A549 (cell line): ENCODE data around the gene ABHD5. TPM values are rescaled to one million over a fixed set of nuclear protein-coding genes. Genes with fewer than 3 reads are reported as not detected.

ENCODE experiments used
- ATAC-seq, 2 experiments: fragments of 200-7000 bp in 1 of 2; fragments of >200 bp in 1 of 2; cut with Nextera tagmentation in 1 of 2; cut with Tn5 transposase in 1 of 2; 3 replicates each; pipeline versions ENCODE4 v1.8.0 to v1.9.1; 2018 to 2020; ENCODE audit warnings: mild to moderate bottlenecking in 1 of 2, moderate library complexity in 1 of 2
- CTCF ChIA-PET: fragments of 300-600 bp; sonication (Branson Sonifier 250); formaldehyde crosslinking; extraction: SDS; loops from one replicate; lab custom pipeline; 2021; ENCODE audit warnings: antibody characterized with exemption, inconsistent platforms; lab: Yijun Ruan, JAX
- POLR2A ChIA-PET: fragments of 350-600 bp; formaldehyde crosslinking; extraction: SDS; loops from one replicate; lab custom pipeline; 2021; ENCODE audit warnings: antibody characterized with exemption, inconsistent platforms; lab: Yijun Ruan, JAX
- DNase-seq, 2 experiments: peaks; one replicate each; pipeline versions ENCODE4 v3.0.0 to v3.0.0-alpha.2; 2011 to 2016; ENCODE audit warnings: low read depth in 1 of 2, low spot score in 1 of 2
- FAIRE-seq: peaks from 2 replicates; lab custom pipeline; 2011; peaks lifted over from hg19 to GRCh38; lab: Jason Lieb, UNC
- H3K27ac ChIP-seq, 2 experiments: fragments of >200 bp; sonication (Bioruptor Twin); formaldehyde crosslinking; 3 replicates each; pipeline ENCODE4 v1.5.1; 2016 to 2017
- H3K4me1 ChIP-seq: fragments of >200 bp; sonication (Bioruptor Twin); formaldehyde crosslinking; 3 replicates; pipeline ENCODE4 v1.6.1; 2016
- H3K4me2 ChIP-seq: fragments of >200 bp; sonication (Bioruptor Twin); formaldehyde crosslinking; 3 replicates; pipeline ENCODE4 v1.6.1; 2016
- H3K4me3 ChIP-seq: fragments of >200 bp; sonication (Bioruptor Twin); formaldehyde crosslinking; 3 replicates; pipeline ENCODE4 v1.5.1; 2016
- H3K9me3 ChIP-seq: fragments of >200 bp; sonication (Bioruptor Twin); formaldehyde crosslinking; 3 replicates; pipeline ENCODE4 v1.6.1; 2016
- CBX2 ChIP-seq: fragments of 200-600 bp; sonication (generic); IDR thresholded peaks from 2 replicates; pipeline ENCODE4 v1.6.1; 2016; ENCODE audit warnings: low read depth, mild to moderate bottlenecking, borderline replicate concordance
- E2F6 ChIP-seq: IDR thresholded peaks from 2 replicates; pipeline ENCODE4 v1.6.1; 2012; ENCODE audit warnings: low read depth, borderline replicate concordance
- EHMT2 ChIP-seq: fragments of 200-600 bp; sonication (generic); IDR thresholded peaks from 2 replicates; pipeline ENCODE4 v1.6.1; 2016; ENCODE audit warnings: antibody characterized with exemption, low read depth, mild to moderate bottlenecking, moderate library complexity
- EP300 ChIP-seq, 2 experiments: fragments of >200 bp; sonication (Bioruptor Twin); formaldehyde crosslinking; IDR thresholded peaks; 2 replicates in 1 of 2; 3 replicates in 1 of 2; pipeline ENCODE4 v1.6.1; 2016 to 2017
- FOSL2 ChIP-seq, 2 experiments: fragments of 450-650 bp in 1 of 2; fragments of >200 bp in 1 of 2; sonication (Bioruptor Twin) in 1 of 2; formaldehyde crosslinking; IDR thresholded peaks; 2 replicates each; pipeline versions ENCODE4 v1.5.0 to v1.6.1; 2016 to 2020; ENCODE audit warnings: mild to moderate bottlenecking in 1 of 2, moderate library complexity in 1 of 2
- GATA3 ChIP-seq: IDR thresholded peaks from 2 replicates; pipeline ENCODE4 v1.6.1; 2012; ENCODE audit warnings: borderline replicate concordance
- HDAC2 ChIP-seq: fragments of 200-600 bp; sonication (generic); IDR thresholded peaks from 2 replicates; pipeline ENCODE4 v1.6.1; 2016
- HEYL ChIP-seq: fragments of 250-450 bp; sonication (Bioruptor Pico); IDR thresholded peaks from 2 replicates; pipeline ENCODE4 v1.8.0; 2021; ENCODE audit warnings: mild to moderate bottlenecking, moderate library complexity
- HOXA7 ChIP-seq: fragments of 250-450 bp; sonication (Bioruptor Pico); IDR thresholded peaks from 2 replicates; pipeline ENCODE4 v1.5.0; 2020; ENCODE audit warnings: mild to moderate bottlenecking, moderate library complexity
- HOXB13 ChIP-seq: fragments of 250-450 bp; sonication (Bioruptor Pico); IDR thresholded peaks from 2 replicates; pipeline ENCODE4 v1.5.0; 2020; ENCODE audit warnings: low read depth, mild to moderate bottlenecking, moderate library complexity
- JUNB ChIP-seq: fragments of >200 bp; sonication (Bioruptor Twin); formaldehyde crosslinking; IDR thresholded peaks from 2 replicates; pipeline ENCODE4 v1.6.1; 2016
- MYC ChIP-seq: IDR thresholded peaks from 2 replicates; pipeline ENCODE4 v1.6.1; 2012; ENCODE audit warnings: mild to moderate bottlenecking, inconsistent platforms, low read length, improper control_type of control experiment, borderline replicate concordance
- PBX3 ChIP-seq: IDR thresholded peaks from 2 replicates; pipeline ENCODE4 v1.6.1; 2012
- RAD21 ChIP-seq, 2 experiments: fragments of >200 bp in 1 of 2; sonication (Bioruptor Twin) in 1 of 2; formaldehyde crosslinking in 1 of 2; IDR thresholded peaks in 1 of 2; conservative IDR thresholded peaks in 1 of 2; 2 replicates in 1 of 2; 3 replicates in 1 of 2; pipeline ENCODE4 v1.6.1; 2012 to 2018; ENCODE audit warnings: inconsistent platforms in 1 of 2
- RCOR1 ChIP-seq: fragments of 150-350 bp; IDR thresholded peaks from 2 replicates; pipeline ENCODE4 v1.6.1; 2014; ENCODE audit warnings: antibody characterized with exemption, low read length, low read depth
- RNF2 ChIP-seq: fragments of 200-600 bp; sonication (generic); IDR thresholded peaks from 2 replicates; pipeline ENCODE4 v1.6.1; 2016; ENCODE audit warnings: low read depth, mild to moderate bottlenecking, antibody characterized with exemption, moderate library complexity, borderline replicate concordance
- SMC3 ChIP-seq: fragments of >200 bp; sonication (Bioruptor Twin); formaldehyde crosslinking; IDR thresholded peaks from 3 replicates; pipeline ENCODE4 v1.6.1; 2018; ENCODE audit warnings: inconsistent platforms
- SREBF2 ChIP-seq: fragments of 450-650 bp; IDR thresholded peaks from 2 replicates; pipeline ENCODE4 v1.6.1; 2014; ENCODE audit warnings: mild to moderate bottlenecking, moderate library complexity
- TFCP2L1 ChIP-seq: fragments of 250-450 bp; sonication (Bioruptor Pico); IDR thresholded peaks from 2 replicates; pipeline ENCODE4 v1.5.0; 2021; ENCODE audit warnings: mild to moderate bottlenecking
- ZSCAN20 ChIP-seq: fragments of 250-450 bp; sonication (Bioruptor Pico); IDR thresholded peaks from 2 replicates; pipeline ENCODE4 v1.8.0; 2022; ENCODE audit warnings: mild to moderate bottlenecking, moderate library complexity
- WGBS: methylation state at CpG from one replicate; pipeline ENCODE4 v1.1.6; 2017; ENCODE audit errors: missing lambda C conversion rate; 5-methylcytosine and 5-hydroxymethylcytosine counted together
- polyA plus RNA-seq, 4 experiments: library from polyadenylated mRNA; depleted of rRNA in 3 of 4; stranded (reverse); fragments of >200 nt; fragmentation: RNase III in 1 of 4; extraction: RNeasy Plus Mini Kit Qiagen cat#74134 plus additional on column Dnase treatment in 1 of 4; gene quantifications; 2 replicates in 3 of 4; 3 replicates in 1 of 4; pipeline ENCODE4 v1.2.3, GENCODE V29; 2011 to 2017
- TF ChIP-seq, protein P1 (sequence below): fragments of >200 bp; sonication (Bioruptor Twin); formaldehyde crosslinking; IDR thresholded peaks from 3 replicates; pipeline ENCODE4 v1.5.1; 2016
- TF ChIP-seq, protein P2 (sequence below): IDR thresholded peaks from 2 replicates; pipeline ENCODE4 v1.6.1; 2012

Gene ABHD5
- polyA plus RNA-seq, 2 of the 4 experiments (the other 2 are of a cell fraction): 16.6 to 17.8 TPM

GRCh38 chr3:43707266-43707665, 16.5 kb downstream of the ABHD5 start:
- no peak for TF ChIP-seq HOXB13 (CRISPR knock-in tag)
- no peak for TF ChIP-seq JUNB
- TF ChIP-seq HDAC2: no peak
- TF ChIP-seq SMC3: no peak
- TF ChIP-seq ZSCAN20 (CRISPR knock-in tag): no peak
- TF ChIP-seq HEYL (CRISPR knock-in tag): no peak
- TF ChIP-seq HOXA7 (CRISPR knock-in tag): no peak
- no peak for TF ChIP-seq EP300 (IDR thresholded peaks at IDR 0.05)
- TF ChIP-seq SREBF2: no peak
- TF ChIP-seq CBX2: no peak
- TF ChIP-seq MYC: no peak
- TF ChIP-seq GATA3: no peak
- TF ChIP-seq RCOR1: no peak
- TF ChIP-seq TFCP2L1: no peak
- TF ChIP-seq E2F6: no peak
- TF ChIP-seq EHMT2: no peak
- TF ChIP-seq RAD21 (conservative IDR thresholded peaks at IDR 0.05 in 1 of 2, IDR thresholded peaks at IDR 0.05 in 1 of 2): no peak
- TF ChIP-seq, all 56 proteins: peak for 0
- Histone ChIP-seq H3K4me2 (peak overlapping the region; percentile 38; the same call in 2 of the 3 replicates), H3K27ac (peak overlapping the region in 1 of 2 experiments; percentile 55; a peak in 3 of 6 replicates), H3K4me3 (no peak overlapping the region), H3K9me3 (no peaks in the 10 kb centered on the region), H3K4me1 (peaks cover 22% of the 10 kb centered on the region)
- FAIRE-seq (no peak), DNase-seq (no peak), ATAC-seq (no peak)
- CTCF ChIA-PET: no interaction called here
- POLR2A ChIA-PET: no interaction called here
- 86% methylated on average over 2 of the region's 2 CpGs for WGBS

GRCh38 chr3:43707998-43708397, 17.3 kb downstream of the ABHD5 start:
- Histone ChIP-seq H3K4me1 (peaks cover 22% of the 10 kb centered on the region), H3K4me2 (peak overlapping the region; percentile 53), H3K27ac (peak overlapping the region in 1 of 2 experiments; percentile 58; a peak in 3 of 6 replicates)
- ChIA-PET POLR2A (no interaction called here), CTCF (interaction anchor here (1.0 kb wide), 1 partner anchor 22 kb away, joined by 4 read pairs; no protein-coding TSS in a partner anchor)
- DNase-seq (peak; percentile 33), FAIRE-seq (no peak), ATAC-seq (peak; percentile 68 to 81)
- TF ChIP-seq GATA3 (peak; percentile 33; the same call in 1 of the 2 replicates), FOSL2 (IDR thresholded peaks at IDR 0.05) (peak; percentile 48), FOSL2 (CRISPR knock-in tag; IDR thresholded peaks at IDR 0.05) (peak; percentile 61), RNF2 (no peak), PBX3 (no peak), JUNB (peak; percentile 67), MYC (no peak)
- TF ChIP-seq, protein P1, sequence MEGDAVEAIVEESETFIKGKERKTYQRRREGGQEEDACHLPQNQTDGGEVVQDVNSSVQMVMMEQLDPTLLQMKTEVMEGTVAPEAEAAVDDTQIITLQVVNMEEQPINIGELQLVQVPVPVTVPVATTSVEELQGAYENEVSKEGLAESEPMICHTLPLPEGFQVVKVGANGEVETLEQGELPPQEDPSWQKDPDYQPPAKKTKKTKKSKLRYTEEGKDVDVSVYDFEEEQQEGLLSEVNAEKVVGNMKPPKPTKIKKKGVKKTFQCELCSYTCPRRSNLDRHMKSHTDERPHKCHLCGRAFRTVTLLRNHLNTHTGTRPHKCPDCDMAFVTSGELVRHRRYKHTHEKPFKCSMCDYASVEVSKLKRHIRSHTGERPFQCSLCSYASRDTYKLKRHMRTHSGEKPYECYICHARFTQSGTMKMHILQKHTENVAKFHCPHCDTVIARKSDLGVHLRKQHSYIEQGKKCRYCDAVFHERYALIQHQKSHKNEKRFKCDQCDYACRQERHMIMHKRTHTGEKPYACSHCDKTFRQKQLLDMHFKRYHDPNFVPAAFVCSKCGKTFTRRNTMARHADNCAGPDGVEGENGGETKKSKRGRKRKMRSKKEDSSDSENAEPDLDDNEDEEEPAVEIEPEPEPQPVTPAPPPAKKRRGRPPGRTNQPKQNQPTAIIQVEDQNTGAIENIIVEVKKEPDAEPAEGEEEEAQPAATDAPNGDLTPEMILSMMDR: no peak
- TF ChIP-seq, protein P2, sequence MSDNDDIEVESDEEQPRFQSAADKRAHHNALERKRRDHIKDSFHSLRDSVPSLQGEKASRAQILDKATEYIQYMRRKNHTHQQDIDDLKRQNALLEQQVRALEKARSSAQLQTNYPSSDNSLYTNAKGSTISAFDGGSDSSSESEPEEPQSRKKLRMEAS: 0 out of 2 replicates have a peak, but pooled peaks have one; percentile 22
- TF ChIP-seq, all 56 proteins: peak for 4
- Histone ChIP-seq H3K4me3 (no peak overlapping the region), H3K9me3 (no peaks in the 10 kb centered on the region)
